Lower lobe of right lung (tissue), 2 donors: Measurements from ENCODE around the gene GLIS1. TPM values are rescaled to one million over a fixed set of nuclear protein-coding genes. Genes with fewer than 3 reads are reported as not detected.

Experiments used
- ATAC-seq, 2 donors: fragments of 200-7000 bp; cut with Tn5 transposase; one replicate each; pipeline ENCODE4 v1.9.1; 2020 to 2022; ENCODE audit warnings: mild to moderate bottlenecking in 2 of 2, moderate library complexity in 2 of 2
- DNase-seq: peaks from one replicate; pipeline ENCODE4 v3.0.0-alpha.2; 2020
- H3K27ac ChIP-seq: fragments of 200-600 bp; one replicate; pipeline ENCODE4 v1.8.0; 2022
- H3K27me3 ChIP-seq: fragments of 200-600 bp; one replicate; pipeline ENCODE4 v1.8.0; 2022; ENCODE audit warnings: low read depth
- H3K36me3 ChIP-seq: fragments of 200-600 bp; one replicate; pipeline ENCODE4 v1.8.0; 2022; ENCODE audit warnings: mild to moderate bottlenecking
- H3K4me1 ChIP-seq: fragments of 200-600 bp; one replicate; pipeline ENCODE4 v1.8.0; 2022
- H3K4me3 ChIP-seq: fragments of 200-600 bp; one replicate; pipeline ENCODE4 v1.8.0; 2022; ENCODE audit warnings: mild to moderate bottlenecking
- H3K9me3 ChIP-seq: fragments of 200-600 bp; one replicate; pipeline ENCODE4 v1.8.0; 2022
- intact Hi-C: fragments of 100-400 bp; cut with DNase I; formaldehyde crosslinking; loops from one replicate; pipeline ENCODE4 v1.11.0; 2022
- total RNA-seq: library from RNA; stranded (reverse); fragmentation: NEBNext Ultra II Directional; extraction: Animal tissue kit (Norgen Biotek cat#: 25700); gene quantifications from one replicate; pipeline ENCODE4 v1.2.1, GENCODE V29; 2021
- TF ChIP-seq, protein P1 (sequence below): fragments of 200-600 bp; IDR thresholded peaks from one replicate; pipeline ENCODE4 v1.8.0; 2022; ENCODE audit warnings: antibody characterized with exemption, mild to moderate bottlenecking
- donor health status: DM: no; HTN: yes; CAD: no; lungs with severe emphysema.

The GLIS1 gene
- total RNA-seq, 1 donor from 2014 or later = not detected

DNA sequence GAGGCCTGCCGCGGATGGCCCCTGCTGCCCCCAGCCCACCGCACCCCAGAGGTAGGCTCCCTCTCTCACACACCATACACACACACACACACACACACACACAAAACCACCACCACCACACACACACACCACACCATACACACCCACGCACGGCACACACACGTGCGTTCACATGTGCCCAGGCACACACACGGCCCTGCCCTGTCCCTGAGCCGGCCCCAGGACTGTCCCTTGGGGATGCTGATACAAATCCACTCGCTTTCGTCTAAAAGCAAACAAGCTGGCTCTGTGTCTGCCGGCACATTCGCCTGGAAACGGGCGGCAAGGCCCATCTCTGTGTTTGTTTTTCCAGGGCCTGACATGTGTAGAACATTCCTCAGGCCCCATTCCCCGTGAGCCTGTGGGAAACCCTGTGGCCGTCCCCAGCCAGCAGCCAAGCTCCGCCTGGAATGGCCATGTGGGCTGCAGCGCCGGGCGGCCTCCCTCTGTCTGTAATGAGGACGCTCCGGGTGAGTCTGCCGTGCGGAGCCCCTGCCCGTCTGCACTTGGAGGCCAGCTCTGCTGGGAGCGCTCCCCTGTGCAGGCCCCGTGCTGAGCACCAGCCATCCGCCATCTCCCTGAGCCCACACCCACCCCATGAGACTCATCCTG lies 212.4 kb downstream of the GLIS1 start:
- Histone ChIP-seq H3K9me3 (no peaks in the 10 kb centered on the region), H3K4me1 (no peaks in the 10 kb centered on the region), H3K36me3 (no peaks in the 10 kb centered on the region), H3K4me3 (no peak overlapping the region), H3K27me3 (no peaks in the 10 kb centered on the region), H3K27ac (no peak overlapping the region)
- intact Hi-C loops = no loop called here
- DNase-seq (peak; percentile 57), ATAC-seq (peak; percentile 31 to 62)
- TF ChIP-seq, protein P1, sequence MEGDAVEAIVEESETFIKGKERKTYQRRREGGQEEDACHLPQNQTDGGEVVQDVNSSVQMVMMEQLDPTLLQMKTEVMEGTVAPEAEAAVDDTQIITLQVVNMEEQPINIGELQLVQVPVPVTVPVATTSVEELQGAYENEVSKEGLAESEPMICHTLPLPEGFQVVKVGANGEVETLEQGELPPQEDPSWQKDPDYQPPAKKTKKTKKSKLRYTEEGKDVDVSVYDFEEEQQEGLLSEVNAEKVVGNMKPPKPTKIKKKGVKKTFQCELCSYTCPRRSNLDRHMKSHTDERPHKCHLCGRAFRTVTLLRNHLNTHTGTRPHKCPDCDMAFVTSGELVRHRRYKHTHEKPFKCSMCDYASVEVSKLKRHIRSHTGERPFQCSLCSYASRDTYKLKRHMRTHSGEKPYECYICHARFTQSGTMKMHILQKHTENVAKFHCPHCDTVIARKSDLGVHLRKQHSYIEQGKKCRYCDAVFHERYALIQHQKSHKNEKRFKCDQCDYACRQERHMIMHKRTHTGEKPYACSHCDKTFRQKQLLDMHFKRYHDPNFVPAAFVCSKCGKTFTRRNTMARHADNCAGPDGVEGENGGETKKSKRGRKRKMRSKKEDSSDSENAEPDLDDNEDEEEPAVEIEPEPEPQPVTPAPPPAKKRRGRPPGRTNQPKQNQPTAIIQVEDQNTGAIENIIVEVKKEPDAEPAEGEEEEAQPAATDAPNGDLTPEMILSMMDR = no peak

- Histone ChIP-seq H3K4me1 (no peaks in the 10 kb centered on the region), H3K4me3 (no peak overlapping the region), H3K9me3 (no peaks in the 10 kb centered on the region), H3K27ac (no peak overlapping the region), H3K36me3 (no peaks in the 10 kb centered on the region), H3K27me3 (no peaks in the 10 kb centered on the region)
- DNase-seq = no peak
- ATAC-seq = no peak
- TF ChIP-seq, protein P1 = no peak
- intact Hi-C loops = no loop called here
Measured at GRCh38 chr1:53525595-53525994, 213.4 kb downstream of the GLIS1 start.

- intact Hi-C loops = no loop called here
- no peak overlapping the region for H3K4me3 ChIP-seq
- TF ChIP-seq, protein P1 = no peak
- no peaks in the 10 kb centered on the region for H3K27me3 ChIP-seq
- no peaks in the 10 kb centered on the region for H3K4me1 ChIP-seq
- no peaks in the 10 kb centered on the region for H3K9me3 ChIP-seq
- ATAC-seq (no peak), DNase-seq (no peak)
- H3K27ac ChIP-seq = no peak overlapping the region
- H3K36me3 ChIP-seq = no peaks in the 10 kb centered on the region
Measured at GRCh38 chr1:53524428-53525375, 214.3 kb downstream of the GLIS1 start.

- Histone ChIP-seq H3K27ac (no peak overlapping the region), H3K9me3 (no peaks in the 10 kb centered on the region), H3K27me3 (no peaks in the 10 kb centered on the region), H3K4me3 (no peak overlapping the region), H3K36me3 (no peaks in the 10 kb centered on the region), H3K4me1 (no peaks in the 10 kb centered on the region)
- DNase-seq (no peak), ATAC-seq (no peak)
- intact Hi-C loops = no loop called here
- TF ChIP-seq, protein P1 = no peak
Measured at GRCh38 chr1:53521924-53522552, 216.9 kb downstream of the GLIS1 start.

DNA sequence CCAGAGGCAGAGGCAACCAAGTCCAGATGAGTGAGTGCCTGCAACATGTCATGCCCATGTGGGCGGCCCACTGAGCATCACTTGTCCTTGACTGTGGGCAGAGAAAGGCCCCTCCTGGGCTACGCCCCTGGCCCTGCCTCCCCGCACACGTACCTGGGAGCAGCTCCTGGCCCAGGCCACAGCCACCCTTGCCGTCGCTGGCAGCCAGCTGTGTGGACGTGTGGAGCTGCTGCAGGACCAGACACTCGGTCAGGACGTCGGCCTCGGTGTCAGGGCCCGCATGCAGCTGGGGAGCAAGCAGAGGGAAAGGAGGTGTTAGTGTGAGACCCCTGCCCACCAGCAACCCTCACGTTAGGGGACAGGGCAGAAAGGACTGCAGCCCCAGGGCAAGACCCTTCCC lies 218.5 kb downstream of the GLIS1 start:
- H3K27me3 ChIP-seq = no peaks in the 10 kb centered on the region
- no peak for ATAC-seq
- H3K36me3 ChIP-seq = no peaks in the 10 kb centered on the region
- no peak overlapping the region for H3K4me3 ChIP-seq
- no peak overlapping the region for H3K27ac ChIP-seq
- no peaks in the 10 kb centered on the region for H3K9me3 ChIP-seq
- TF ChIP-seq, protein P1 = no peak
- H3K4me1 ChIP-seq = no peaks in the 10 kb centered on the region
- intact Hi-C loops = no loop called here
- no peak for DNase-seq
